ENCODE results near the gene SMYD3. TPM values are rescaled to one million over a fixed set of nuclear protein-coding genes. Genes with fewer than 3 reads are reported as not detected.

SMYD3 gene
- total and polyA plus RNA-seq, 12 donors = 13.5 to 78.2 (median 26.8) TPM

DNA sequence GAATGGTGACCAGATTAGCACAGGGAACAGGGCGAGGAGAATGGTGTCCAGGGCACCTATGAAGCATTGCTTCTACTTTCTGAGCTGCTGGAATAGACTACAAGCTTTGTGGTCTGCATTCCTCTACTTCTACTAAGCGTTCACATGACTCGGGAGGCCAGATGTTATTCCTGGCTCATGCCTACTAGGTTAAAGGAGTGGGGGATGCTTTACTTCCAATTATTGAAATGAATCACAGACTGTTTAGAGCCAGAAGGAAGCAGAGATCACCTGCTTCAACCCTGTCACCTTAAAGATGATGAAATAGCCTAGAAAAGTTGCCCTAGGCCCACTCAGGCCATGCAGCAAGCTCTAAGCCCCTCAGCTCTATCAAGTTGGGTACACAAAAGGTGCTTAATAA lies 718.8 kb downstream of the SMYD3 start:
- H3K4me1 ChIP-seq (replicated peaks in 1 of 2) = no peaks in the 10 kb centered on the region

GRCh38 chr1:245786948-245787347 lies 720.1 kb downstream of the SMYD3 start:
- Histone ChIP-seq H3K27me3 (no peaks in the 10 kb centered on the region), H3K9me3 (replicated peaks in 1 of 3) (no peaks in the 10 kb centered on the region), H3K4me3 (no peak overlapping the region), H3K27ac (no peak overlapping the region), H3K36me3 (replicated peaks in 1 of 2) (no peaks in the 10 kb centered on the region), H3K4me1 (replicated peaks in 1 of 2) (no peaks in the 10 kb centered on the region)
- no peak for DNase-seq
- intact Hi-C loops (cut with DNase I) = no loop called here
- TF ChIP-seq CTCF (IDR thresholded peaks at IDR 0.05) = no peak
- no peak for TF ChIP-seq POLR2A (IDR thresholded peaks at IDR 0.05)
- 80 to 95% (median 88%) methylated on average over 5 of the region's 5 CpGs for WGBS, 4 donors

More for the DNA sequence above, 718.8 kb downstream of the SMYD3 start:
- intact Hi-C loops (cut with DNase I) = no loop called here
- WGBS, 4 donors = 75 to 89% (median 86%) methylated on average over 3 of the region's 3 CpGs
- TF ChIP-seq POLR2A (IDR thresholded peaks at IDR 0.05) (no peak), CTCF (IDR thresholded peaks at IDR 0.05) (no peak)
- no peak for DNase-seq
- Histone ChIP-seq H3K9me3 (replicated peaks in 1 of 3) (no peaks in the 10 kb centered on the region), H3K36me3 (replicated peaks in 1 of 2) (no peaks in the 10 kb centered on the region), H3K27ac (no peak overlapping the region), H3K27me3 (no peaks in the 10 kb centered on the region), H3K4me3 (no peak overlapping the region)

- H3K27me3 ChIP-seq = no peaks in the 10 kb centered on the region
- no peaks in the 10 kb centered on the region for H3K9me3 ChIP-seq (replicated peaks in 1 of 3)
- H3K27ac ChIP-seq = no peak overlapping the region
- no peaks in the 10 kb centered on the region for H3K36me3 ChIP-seq (replicated peaks in 1 of 2)
- H3K4me1 ChIP-seq (replicated peaks in 1 of 2) = no peaks in the 10 kb centered on the region
- DNase-seq = no peak
- intact Hi-C loops (cut with DNase I) = no loop called here
- TF ChIP-seq POLR2A (IDR thresholded peaks at IDR 0.05) = no peak
- no peak for TF ChIP-seq CTCF (IDR thresholded peaks at IDR 0.05)
- WGBS, 4 donors = 92 to 97% (median 94%) methylated on average over 9 of the region's 9 CpGs
- H3K4me3 ChIP-seq = no peak overlapping the region
These were observed 727.0 kb downstream of the SMYD3 start for GRCh38 chr1:245779797-245780755.

GRCh38 chr1:245777752-245778151 lies 729.3 kb downstream of the SMYD3 start:
- 92 to 97% (median 95%) methylated on average over 3 of the region's 3 CpGs for WGBS, 4 donors
- H3K36me3 ChIP-seq (replicated peaks in 1 of 2) = no peaks in the 10 kb centered on the region
- H3K27ac ChIP-seq = no peak overlapping the region
- H3K4me1 ChIP-seq (replicated peaks in 1 of 2) = no peaks in the 10 kb centered on the region
- intact Hi-C loops (cut with DNase I) = no loop called here
- no peak overlapping the region for H3K4me3 ChIP-seq
- no peaks in the 10 kb centered on the region for H3K27me3 ChIP-seq
- no peaks in the 10 kb centered on the region for H3K9me3 ChIP-seq (replicated peaks in 1 of 3)
- no peak for TF ChIP-seq POLR2A (IDR thresholded peaks at IDR 0.05)
- TF ChIP-seq CTCF (IDR thresholded peaks at IDR 0.05) = no peak
- DNase-seq = no peak

Measured in adrenal gland (tissue), 12 donors.